IMR-90 (cell line): ENCODE results near the gene BTLA. TPM values are rescaled to one million over a fixed set of nuclear protein-coding genes. Genes with fewer than 3 reads are reported as not detected.
"Not testable (repeated sequence)": the region's sequence is repeated elsewhere in the genome, so short reads cannot be mapped to it uniquely, and the experiment has no call there.

ENCODE experiments used
- ATAC-seq: fragments of 200-7000 bp; cut with Tn5 transposase; 2 replicates; pipeline ENCODE4 v1.9.1; 2020; ENCODE audit warnings: low read depth, mild to moderate bottlenecking, moderate library complexity
- BruUV-seq: library from RNA; stranded (reverse); fragments of 400-500 nt; replicated peaks from 2 replicates; lab custom pipeline; 2021; lab: Mats Ljungman, UMichigan
- CTCF ChIA-PET: fragments of 300-600 bp; formaldehyde crosslinking; extraction: SDS; loops from one replicate; lab custom pipeline; 2021; ENCODE audit warnings: antibody characterized with exemption; lab: Yijun Ruan, JAX
- POLR2A ChIA-PET: fragments of 300-600 bp; sonication (Branson Sonifier 250); formaldehyde crosslinking; loops from one replicate; lab custom pipeline; 2022; ENCODE audit warnings: antibody characterized with exemption; ENCODE audit not compliant: unreplicated experiment; lab: Charles Lee
- DNase-seq: peaks from one replicate; pipeline ENCODE4 v3.0.0; 2013
- H2AFZ ChIP-seq: replicated peaks from 2 replicates; pipeline ENCODE3; 2013; ENCODE audit warnings: low read length, mild to moderate bottlenecking; ENCODE audit not compliant: poor library complexity
- H2AK5ac ChIP-seq: 2 replicates; pipeline ENCODE4 v1.6.1; 2013; ENCODE audit warnings: low read depth, low read length, inconsistent platforms
- H2AK9ac ChIP-seq: replicated peaks from 2 replicates; pipeline ENCODE3; 2013; ENCODE audit warnings: mild to moderate bottlenecking, low read depth, low read length, moderate library complexity; ENCODE audit not compliant: poor library complexity
- H2BK120ac ChIP-seq: 2 replicates; pipeline ENCODE4 v1.6.1; 2013; ENCODE audit warnings: low read depth, low read length, inconsistent platforms
- H2BK15ac ChIP-seq: 3 replicates; pipeline ENCODE4 v1.6.1; 2013; ENCODE audit warnings: low read depth, low read length, inconsistent platforms
- H2BK20ac ChIP-seq: 2 replicates; pipeline ENCODE4 v1.6.1; 2013; ENCODE audit warnings: low read depth, mild to moderate bottlenecking, inconsistent platforms, low read length, moderate library complexity
- H2BK5ac ChIP-seq: 2 replicates; pipeline ENCODE4 v1.6.1; 2013; ENCODE audit warnings: mild to moderate bottlenecking, low read depth, low read length, inconsistent platforms; ENCODE audit not compliant: poor library complexity, severe bottlenecking
- H3K14ac ChIP-seq: replicated peaks from 2 replicates; pipeline ENCODE4 v1.6.1; 2013; ENCODE audit warnings: low read depth, low read length, inconsistent platforms
- H3K18ac ChIP-seq: 2 replicates; pipeline ENCODE4 v1.6.1; 2013; ENCODE audit warnings: low read depth, low read length, control low read depth
- H3K23ac ChIP-seq: 2 replicates; pipeline ENCODE4 v1.6.1; 2013; ENCODE audit warnings: low read depth, low read length, inconsistent platforms
- H3K27ac ChIP-seq: 2 replicates; pipeline ENCODE4 v1.5.1; 2013; ENCODE audit warnings: mild to moderate bottlenecking, control low read depth, low read length; ENCODE audit not compliant: insufficient read depth
- H3K27me3 ChIP-seq: 2 replicates; pipeline ENCODE4 v1.6.1; 2013; ENCODE audit warnings: low read length; ENCODE audit not compliant: control insufficient read depth, insufficient read depth
- H3K36me3 ChIP-seq: 2 replicates; pipeline ENCODE4 v1.6.1; 2013; ENCODE audit warnings: low read length, mixed read lengths; ENCODE audit not compliant: control insufficient read depth, insufficient read depth
- H3K4ac ChIP-seq: 2 replicates; pipeline ENCODE4 v1.6.1; 2013; ENCODE audit warnings: low read depth, low read length, inconsistent platforms
- H3K4me1 ChIP-seq: 2 replicates; pipeline ENCODE4 v1.6.1; 2013; ENCODE audit warnings: low read length, mixed read lengths; ENCODE audit not compliant: control insufficient read depth, insufficient read depth
- H3K4me2 ChIP-seq: 2 replicates; pipeline ENCODE4 v1.6.1; 2013; ENCODE audit warnings: low read depth, mild to moderate bottlenecking, control low read depth, low read length, moderate library complexity
- H3K4me3 ChIP-seq: 2 replicates; pipeline ENCODE4 v1.5.1; 2013; ENCODE audit warnings: low read depth, mild to moderate bottlenecking, control low read depth, low read length, moderate library complexity; ENCODE audit not compliant: insufficient read depth
- H3K56ac ChIP-seq: 2 replicates; pipeline ENCODE4 v1.6.1; 2013; ENCODE audit warnings: low read length, inconsistent platforms; ENCODE audit not compliant: insufficient read depth; ENCODE audit errors: extremely low read depth
- H3K79me1 ChIP-seq, 2 experiments: 2 replicates each; pipeline ENCODE4 v1.6.1; 2013; ENCODE audit warnings: low read length in 2 of 2, inconsistent platforms in 1 of 2, low read depth in 1 of 2
- H3K9ac ChIP-seq: 2 replicates; pipeline ENCODE4 v1.6.1; 2013; ENCODE audit warnings: low read depth, low read length, control low read depth
- H3K9me1 ChIP-seq: 2 replicates; pipeline ENCODE4 v1.6.1; 2013; ENCODE audit warnings: low read length, inconsistent platforms; ENCODE audit not compliant: insufficient read depth
- H3K9me3 ChIP-seq: 2 replicates; pipeline ENCODE4 v1.6.1; 2013; ENCODE audit warnings: low read length; ENCODE audit not compliant: control insufficient read depth, insufficient read depth
- H4K20me1 ChIP-seq: 2 replicates; pipeline ENCODE4 v1.6.1; 2013; ENCODE audit warnings: low read length, inconsistent platforms; ENCODE audit not compliant: insufficient read depth
- H4K5ac ChIP-seq: 2 replicates; pipeline ENCODE4 v1.6.1; 2013; ENCODE audit warnings: mild to moderate bottlenecking, low read depth, low read length, control low read depth
- H4K8ac ChIP-seq, 2 experiments: 2 replicates each; pipeline ENCODE4 v1.6.1; 2013; ENCODE audit warnings: low read depth in 2 of 2, low read length in 2 of 2, control low read depth in 1 of 2, inconsistent platforms in 1 of 2
- H4K91ac ChIP-seq: 2 replicates; pipeline ENCODE4 v1.6.1; 2013; ENCODE audit warnings: low read depth, low read length, inconsistent platforms; ENCODE audit not compliant: insufficient read depth
- CEBPB ChIP-seq: IDR thresholded peaks from 2 replicates; pipeline ENCODE4 v1.6.1; 2012; ENCODE audit warnings: low read depth, low read length, improper control_type of control experiment
- CHD1 ChIP-seq: IDR thresholded peaks from 2 replicates; pipeline ENCODE4 v1.6.1; 2012; ENCODE audit warnings: low read depth, low read length, improper control_type of control experiment
- ELK1 ChIP-seq: fragments of 150-350 bp; IDR thresholded peaks from 2 replicates; pipeline ENCODE4 v1.6.1; 2016; ENCODE audit warnings: low read depth, mild to moderate bottlenecking, low read length, moderate library complexity, borderline replicate concordance
- POLR2A ChIP-seq: IDR thresholded peaks from 2 replicates; pipeline ENCODE4 v1.6.1; 2012; ENCODE audit warnings: mild to moderate bottlenecking, low read depth, low read length
- WGBS, 2 experiments: methylation state at CpG; one replicate each; pipeline versions ENCODE4 v1.1.5 to v1.1.7; 2013; ENCODE audit warnings: missing lambda C conversion rate in 2 of 2; ENCODE audit not compliant: insufficient read length in 1 of 2; ENCODE audit errors: extremely low coverage in 2 of 2; 5-methylcytosine and 5-hydroxymethylcytosine counted together
- dilution Hi-C: fragments of 300-500 bp; cut with HindIII; formaldehyde crosslinking; loops from one replicate; pipeline ENCODE4 v1.14.3; 2018; ENCODE audit warnings: low sequenced_read_pairs; ENCODE audit not compliant: unreplicated experiment
- in situ Hi-C: fragments of 300-500 bp; cut with MboI; formaldehyde crosslinking; loops from 3 replicates; pipeline ENCODE4 v1.14.3; 2019; ENCODE audit warnings: low sequenced_read_pairs, inconsistent platforms, mixed read lengths
- intact Hi-C: fragments of 100-400 bp; cut with micrococcal nuclease; formaldehyde crosslinking; loops from 2 replicates; pipeline ENCODE4 v1.10.0; 2022
- polyA plus RNA-seq, 3 experiments: library from polyadenylated mRNA; depleted of rRNA; stranded (reverse); fragments of >200 nt; gene quantifications; 2 replicates each; pipeline ENCODE4 v1.2.3, GENCODE V29; 2012; ENCODE audit warnings: low replicate concordance in 1 of 3
- total RNA-seq: library from RNA; depleted of rRNA; stranded (reverse); fragments of >200 nt; gene quantifications from 2 replicates; pipeline ENCODE4 v1.2.3, GENCODE V29; 2012

Gene BTLA
- total and polyA plus RNA-seq, 2 of the 4 experiments (the other 2 are of a cell fraction), result not detected

DNA sequence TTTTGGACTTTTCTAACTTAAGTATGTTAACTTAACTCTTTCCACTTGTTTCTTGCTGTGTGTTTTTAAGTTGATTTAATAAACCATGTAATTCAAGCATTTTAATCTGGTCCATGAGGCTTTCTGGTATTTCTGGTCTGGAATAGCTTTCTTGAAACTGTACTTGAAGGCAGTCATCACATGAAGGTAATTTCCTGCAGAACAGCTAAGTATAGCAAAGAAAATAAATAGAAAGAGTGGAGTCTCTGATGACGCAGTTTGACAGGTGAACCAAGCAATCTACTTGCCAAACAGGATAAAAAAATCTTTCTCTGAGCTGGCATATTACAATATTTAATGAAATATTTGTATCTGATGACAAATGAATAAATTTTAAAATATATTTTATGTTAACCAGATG lies 74.9 kb downstream of the BTLA start (continued):
- TF ChIP-seq ELK1 (no peak), CHD1 (no peak), CEBPB (no peak), POLR2A (no peak)

DNA sequence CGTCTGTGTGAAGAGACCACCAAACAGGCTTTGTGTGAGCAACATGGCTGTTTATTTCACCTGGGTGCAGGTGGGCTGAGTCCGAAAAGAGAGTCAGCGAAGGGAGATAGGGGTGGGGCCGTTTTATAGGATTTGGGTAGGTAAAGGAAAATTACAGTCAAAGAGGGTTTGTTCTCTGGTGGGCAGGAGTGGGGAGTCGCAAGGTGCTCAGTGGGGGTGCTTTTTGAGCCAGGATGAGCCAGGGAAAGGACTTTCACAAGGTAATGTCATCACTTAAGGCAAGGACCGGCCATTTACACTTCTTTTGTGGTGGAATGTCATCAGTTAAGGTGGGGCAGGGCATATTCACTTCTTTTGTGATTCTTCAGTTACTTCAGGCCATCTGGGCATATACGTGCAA lies 76.4 kb downstream of the BTLA start:
- CTCF ChIA-PET, H2BK15ac ChIP-seq, H3K9ac ChIP-seq, dilution Hi-C loops, H4K91ac ChIP-seq, H3K36me3 ChIP-seq, H3K56ac ChIP-seq, H4K8ac ChIP-seq, H3K4me2 ChIP-seq, intact Hi-C loops, H3K79me1 ChIP-seq, H3K23ac ChIP-seq, POLR2A ChIA-PET, H3K4me1 ChIP-seq, H3K27ac ChIP-seq, H2AFZ ChIP-seq, H3K9me3 ChIP-seq, H3K9me1 ChIP-seq, H2BK5ac ChIP-seq, H3K18ac ChIP-seq, DNase-seq, H3K4me3 ChIP-seq, H2AK9ac ChIP-seq, H2BK120ac ChIP-seq, H4K5ac ChIP-seq, in situ Hi-C loops, H2BK20ac ChIP-seq, H3K4ac ChIP-seq, H3K14ac ChIP-seq, H2AK5ac ChIP-seq, H4K20me1 ChIP-seq, ATAC-seq, BruUV-seq, H3K27me3 ChIP-seq: not testable (repeated sequence)
- no CpG with 5 or more reads among the region's 7 CpGs for WGBS, 2 experiments

GRCh38 chr3:112418526-112418925 lies 80.7 kb downstream of the BTLA start:
- H2BK120ac ChIP-seq, H2BK5ac ChIP-seq, H4K91ac ChIP-seq, H3K79me1 ChIP-seq, intact Hi-C loops, dilution Hi-C loops, BruUV-seq, H4K5ac ChIP-seq, H2BK20ac ChIP-seq, H3K56ac ChIP-seq, DNase-seq, H3K27ac ChIP-seq, H3K4me1 ChIP-seq, H3K14ac ChIP-seq, POLR2A ChIA-PET, H4K8ac ChIP-seq, in situ Hi-C loops, H3K27me3 ChIP-seq, CTCF ChIA-PET, H3K4me3 ChIP-seq, H3K18ac ChIP-seq, H3K23ac ChIP-seq, H3K9me3 ChIP-seq, H2AK9ac ChIP-seq, ATAC-seq, H3K36me3 ChIP-seq, H3K4me2 ChIP-seq, H3K4ac ChIP-seq, H3K9ac ChIP-seq, H3K9me1 ChIP-seq, H2BK15ac ChIP-seq, H2AK5ac ChIP-seq, H2AFZ ChIP-seq, H4K20me1 ChIP-seq: not testable (repeated sequence)
- WGBS, 2 experiments, result no CpG with 5 or more reads among the region's 5 CpGs
